GM19372 (cell line): ENCODE results near the gene GNRH2.
"Not testable (repeated sequence)": the region's sequence is repeated elsewhere in the genome, so short reads cannot be mapped to it uniquely, and the experiment has no call there.

ENCODE experiments used
- ATAC-seq: cut with Tn5 transposase; IDR thresholded peaks from one replicate; pipeline ENCODE4 v1.9.1; 2021; ENCODE audit warnings: mild to moderate bottlenecking, low read depth, moderate library complexity; ENCODE audit not compliant: unreplicated experiment

Gene GNRH2

DNA sequence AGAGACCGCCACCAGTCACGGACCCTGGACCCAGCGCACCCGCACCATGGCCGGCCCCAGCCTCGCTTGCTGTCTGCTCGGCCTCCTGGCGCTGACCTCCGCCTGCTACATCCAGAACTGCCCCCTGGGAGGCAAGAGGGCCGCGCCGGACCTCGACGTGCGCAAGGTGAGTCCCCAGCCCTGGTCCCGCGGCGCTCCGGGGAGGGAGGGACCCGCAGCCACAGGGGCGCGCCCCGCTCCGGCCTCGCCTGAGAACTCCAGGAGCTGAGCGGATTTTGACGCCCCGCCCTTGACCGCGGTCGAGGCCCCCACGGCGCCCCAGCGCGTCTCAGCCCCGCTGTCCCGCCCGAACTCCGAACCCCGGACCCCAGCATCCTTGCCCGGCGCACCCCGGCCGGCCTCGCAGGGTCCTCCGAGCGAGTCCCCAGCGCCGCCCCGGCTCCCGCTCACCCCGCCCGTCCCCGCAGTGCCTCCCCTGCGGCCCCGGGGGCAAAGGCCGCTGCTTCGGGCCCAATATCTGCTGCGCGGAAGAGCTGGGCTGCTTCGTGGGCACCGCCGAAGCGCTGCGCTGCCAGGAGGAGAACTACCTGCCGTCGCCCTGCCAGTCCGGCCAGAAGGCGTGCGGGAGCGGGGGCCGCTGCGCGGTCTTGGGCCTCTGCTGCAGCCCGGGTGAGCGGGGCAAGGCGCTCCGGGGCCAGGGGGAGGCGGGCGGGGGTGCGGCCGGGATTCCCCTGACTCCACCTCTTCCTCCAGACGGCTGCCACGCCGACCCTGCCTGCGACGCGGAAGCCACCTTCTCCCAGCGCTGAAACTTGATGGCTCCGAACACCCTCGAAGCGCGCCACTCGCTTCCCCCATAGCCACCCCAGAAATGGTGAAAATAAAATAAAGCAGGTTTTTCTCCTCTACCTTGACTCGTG, 28.4 kb downstream of the GNRH2 start, which contains the start of gene OXT:
TSS of gene OXT (plus strand) at position 11 of the 920 bp plus-strand sequence. CDS start at position 47, 36 bp downstream.
- no peak for ATAC-seq

DNA sequence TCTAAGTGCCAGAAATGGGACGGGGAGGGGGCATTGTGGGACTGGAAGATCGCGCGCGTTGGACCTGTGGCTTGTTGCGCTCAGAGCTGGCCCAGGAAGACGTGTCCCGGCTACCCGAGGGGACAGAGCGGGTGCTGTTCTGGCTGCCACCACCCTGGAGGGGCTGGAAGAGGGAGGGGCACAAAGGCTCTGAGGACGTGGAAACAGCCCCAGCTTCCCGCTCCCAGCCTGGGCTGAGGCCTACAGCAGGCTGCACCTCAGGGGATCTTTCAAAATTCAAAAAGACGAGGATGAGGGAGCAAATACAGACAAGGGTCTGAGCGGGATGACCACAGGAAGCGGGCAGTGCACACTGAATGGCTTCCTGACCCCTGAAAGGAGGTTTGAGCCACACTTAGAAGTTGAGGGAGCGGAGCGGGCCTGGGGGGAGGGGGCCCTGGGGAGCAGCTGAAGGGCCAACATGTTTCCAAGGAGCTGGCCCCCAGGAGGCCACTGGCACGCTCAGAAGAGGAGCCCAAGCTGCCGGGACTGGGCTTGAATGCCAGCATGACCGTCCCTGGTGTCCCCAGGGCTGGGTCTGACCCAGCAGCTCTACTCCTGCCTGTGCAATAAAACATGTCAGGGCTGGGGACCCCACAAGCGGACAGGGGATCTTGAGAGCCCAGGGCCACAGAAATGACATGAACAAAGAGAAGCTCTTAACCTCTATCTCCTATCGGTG, 29.3 kb downstream of the GNRH2 start:
- no peak for ATAC-seq

DNA sequence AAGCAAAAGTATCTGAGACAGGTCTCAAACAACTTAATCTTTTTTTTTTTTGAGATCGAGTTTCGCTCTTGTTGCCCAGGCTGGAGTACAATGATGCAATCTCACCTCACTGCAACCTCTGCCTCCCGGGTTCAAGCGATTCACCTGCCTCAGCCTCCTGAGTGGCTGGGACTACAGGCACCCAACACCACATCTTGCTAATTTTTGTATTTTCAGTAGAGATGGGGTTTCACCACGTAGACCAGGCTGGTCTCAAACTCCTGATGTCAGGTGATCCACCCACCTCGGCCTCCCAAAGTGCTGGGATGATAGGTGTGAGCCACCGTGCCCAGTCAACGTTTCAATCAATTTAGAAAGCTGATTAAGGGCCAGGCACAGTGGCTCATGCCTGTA, 29.8 kb downstream of the GNRH2 start:
- ATAC-seq, result not testable (repeated sequence)

DNA sequence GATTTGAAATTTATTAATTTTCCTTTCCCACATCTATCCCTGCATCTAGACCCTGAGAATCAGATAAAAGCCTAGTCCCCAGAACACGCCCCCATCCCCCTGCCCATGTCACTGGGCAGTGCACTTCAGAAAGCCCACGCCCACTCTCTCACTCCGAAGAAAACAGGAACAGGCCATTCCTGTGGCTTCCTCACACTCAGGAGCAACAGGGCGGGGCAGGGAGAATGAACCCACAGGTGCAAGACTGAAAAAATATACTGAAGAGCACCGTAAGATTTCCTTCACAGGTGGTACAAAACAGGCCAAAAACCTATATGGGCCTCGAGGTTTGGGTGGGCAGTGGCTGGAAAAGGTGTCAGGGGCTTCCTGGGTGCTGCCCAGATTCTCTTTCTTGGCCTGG, 31.4 kb downstream of the GNRH2 start:
- no peak for ATAC-seq

DNA sequence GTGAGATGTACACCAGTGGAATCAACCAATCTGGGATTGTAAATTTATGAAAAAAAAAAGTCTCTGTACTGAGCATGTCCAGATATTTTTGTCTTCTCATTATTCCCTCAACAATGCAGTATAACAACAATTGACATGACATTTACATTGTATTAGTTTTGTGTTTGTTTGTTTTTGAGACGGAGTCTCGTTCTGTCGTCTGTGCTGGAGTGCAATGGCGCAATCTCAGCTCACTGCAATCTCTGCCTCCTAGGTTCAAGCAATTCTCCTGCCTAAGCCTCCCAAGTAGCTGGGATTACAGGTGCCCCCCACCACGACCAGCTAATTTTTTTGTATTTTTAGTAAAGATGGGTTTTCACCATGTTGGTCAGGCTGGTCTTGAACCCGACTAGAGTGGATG, 31.9 kb downstream of the GNRH2 start:
- not testable (repeated sequence) for ATAC-seq

DNA sequence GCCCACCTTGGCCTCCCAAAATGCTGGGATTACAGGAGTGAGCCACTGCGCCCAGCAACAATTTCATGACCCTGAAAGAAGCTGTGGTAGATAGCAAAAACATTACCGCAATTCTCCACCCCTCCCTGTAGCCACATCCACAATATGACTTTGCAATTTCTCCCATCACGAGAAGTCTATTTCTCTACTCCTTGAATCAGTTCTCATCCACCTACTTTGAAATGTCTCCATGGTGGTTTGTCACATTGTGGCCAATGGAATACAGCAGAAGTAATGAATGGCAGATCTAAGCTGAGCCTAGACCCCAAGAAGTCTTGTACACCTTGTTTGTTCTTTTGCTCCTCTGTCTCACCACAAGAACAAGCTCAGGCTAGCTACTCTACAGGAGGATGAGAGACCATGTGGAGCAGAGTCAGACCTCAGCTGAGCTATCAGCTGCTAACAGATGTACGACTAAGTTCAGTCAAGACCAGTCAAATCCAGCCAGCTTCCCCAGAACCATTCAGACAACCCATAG, 34.3 kb downstream of the GNRH2 start:
- no peak for ATAC-seq

DNA sequence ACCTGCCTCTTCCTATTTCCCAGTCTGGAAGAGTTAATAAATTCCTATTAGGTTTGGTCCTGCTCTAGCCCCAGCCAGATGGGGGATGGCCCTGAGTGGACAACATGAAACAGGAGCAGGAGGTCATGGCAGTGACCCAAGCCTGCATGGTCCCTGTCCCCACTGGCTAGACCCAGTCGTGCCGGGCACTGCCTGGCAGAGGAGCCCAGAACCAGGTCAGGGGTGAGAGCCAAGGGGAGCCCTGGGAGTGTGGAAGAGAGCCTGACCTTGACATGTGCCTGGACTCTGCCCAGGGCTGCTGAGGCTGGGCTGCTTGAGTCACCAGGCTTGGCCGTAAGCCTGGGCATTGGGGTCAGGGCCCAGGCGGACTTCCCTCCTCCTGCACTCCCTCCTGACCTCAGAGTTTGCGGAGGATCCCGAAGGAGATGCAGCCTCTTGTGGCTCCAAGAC, 37.5 kb downstream of the GNRH2 start:
- no peak for ATAC-seq

DNA sequence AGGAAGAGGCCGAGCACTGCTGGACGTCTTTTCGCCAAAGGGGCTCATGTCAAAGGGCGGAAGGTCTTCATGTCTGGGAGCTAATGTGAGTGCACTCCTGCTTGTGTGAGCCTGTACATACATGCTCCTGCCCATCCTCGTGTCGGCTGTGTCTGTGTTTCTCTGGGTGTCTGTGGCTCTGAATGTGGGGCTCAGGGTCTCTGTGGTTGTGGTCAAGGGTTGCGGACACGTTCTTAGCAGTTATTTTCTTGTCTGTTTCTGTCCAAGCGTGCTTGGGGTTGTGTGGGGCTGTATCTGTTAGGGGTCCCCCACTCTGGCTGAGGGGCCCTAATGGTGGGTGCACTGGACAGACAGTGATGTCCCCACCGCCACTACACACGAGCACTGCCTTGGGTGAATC, 38.2 kb downstream of the GNRH2 start:
- no peak for ATAC-seq

DNA sequence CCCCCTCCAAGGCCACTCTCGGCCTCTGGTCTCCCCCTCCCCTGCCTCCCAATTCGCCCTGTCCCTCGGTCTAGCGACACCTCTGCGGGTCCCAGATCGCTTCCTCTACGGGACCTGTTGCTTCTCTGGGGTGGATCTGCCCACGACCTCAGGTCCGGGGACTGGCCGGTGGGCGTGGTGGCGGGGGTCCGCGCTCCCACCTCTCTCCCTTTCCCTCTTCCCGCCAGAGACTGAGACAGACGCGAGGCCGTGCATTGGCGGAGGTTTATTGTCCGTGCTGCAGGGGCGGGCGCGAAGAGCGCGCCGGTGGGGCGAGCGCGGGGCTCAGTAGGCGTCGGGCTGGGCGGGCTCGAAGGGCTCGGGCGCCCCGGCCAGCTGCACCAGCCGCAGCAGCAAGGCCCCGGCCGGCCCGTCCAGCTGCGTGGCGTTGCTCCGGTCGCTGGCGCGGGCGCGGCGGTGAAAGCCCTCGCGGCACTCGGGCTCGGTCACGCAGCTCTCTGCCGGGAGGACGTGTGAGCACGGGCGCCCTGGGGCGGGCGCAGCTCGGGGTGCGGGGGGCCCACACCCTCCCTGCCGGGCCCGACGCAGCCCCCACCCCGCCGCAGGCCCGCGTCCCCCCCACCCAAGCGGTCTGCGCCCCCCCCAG, 39.0 kb downstream of the GNRH2 start:
- ATAC-seq, result no peak

DNA sequence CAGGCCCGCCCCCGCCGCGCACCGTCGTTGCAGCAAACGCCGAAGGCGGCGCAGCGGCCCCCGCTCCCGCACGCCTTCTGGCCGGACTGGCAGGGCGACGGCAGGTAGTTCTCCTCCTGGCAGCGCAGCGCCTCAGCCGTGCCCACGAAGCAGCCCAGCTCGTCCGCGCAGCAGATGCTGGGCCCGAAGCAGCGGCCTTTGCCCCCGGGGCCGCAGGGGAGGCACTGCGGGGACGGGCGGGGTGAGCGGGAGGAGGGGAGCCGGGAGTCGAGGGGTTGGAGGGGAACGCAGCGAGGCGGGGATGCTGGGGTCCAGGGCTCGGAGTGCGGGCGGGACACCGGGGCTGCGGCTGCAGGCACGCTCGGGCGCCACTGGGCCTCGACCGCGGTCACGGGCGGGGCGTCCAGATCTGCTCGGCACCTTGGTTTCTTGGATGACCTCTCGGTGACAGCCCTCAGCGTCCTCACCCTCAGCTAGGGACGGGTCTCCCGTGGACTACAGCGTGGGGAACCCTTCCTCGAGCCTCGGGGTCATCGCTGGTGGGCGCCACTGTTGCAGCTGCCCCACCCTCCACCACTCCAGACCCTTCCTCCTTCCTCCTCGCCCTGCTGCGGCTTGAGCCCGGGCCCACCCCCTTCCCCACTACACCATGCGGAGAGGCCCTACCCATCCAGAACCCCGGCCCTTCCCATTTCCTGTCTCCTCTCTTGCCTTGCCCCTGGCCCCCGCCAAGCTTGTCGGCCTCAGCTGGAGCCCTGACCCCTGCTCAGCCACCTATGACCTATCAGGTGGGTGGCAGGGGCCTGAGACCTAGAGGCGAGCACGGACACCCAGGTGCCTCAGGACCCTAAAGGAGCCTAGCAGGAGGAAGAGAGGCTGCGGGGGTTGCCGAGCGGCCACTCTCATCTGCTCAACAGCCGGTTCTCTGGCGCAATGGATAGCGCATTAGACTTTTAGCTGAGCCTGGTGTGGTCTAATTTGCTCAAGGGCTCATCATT, 39.8 kb downstream of the GNRH2 start:
- no peak for ATAC-seq

DNA sequence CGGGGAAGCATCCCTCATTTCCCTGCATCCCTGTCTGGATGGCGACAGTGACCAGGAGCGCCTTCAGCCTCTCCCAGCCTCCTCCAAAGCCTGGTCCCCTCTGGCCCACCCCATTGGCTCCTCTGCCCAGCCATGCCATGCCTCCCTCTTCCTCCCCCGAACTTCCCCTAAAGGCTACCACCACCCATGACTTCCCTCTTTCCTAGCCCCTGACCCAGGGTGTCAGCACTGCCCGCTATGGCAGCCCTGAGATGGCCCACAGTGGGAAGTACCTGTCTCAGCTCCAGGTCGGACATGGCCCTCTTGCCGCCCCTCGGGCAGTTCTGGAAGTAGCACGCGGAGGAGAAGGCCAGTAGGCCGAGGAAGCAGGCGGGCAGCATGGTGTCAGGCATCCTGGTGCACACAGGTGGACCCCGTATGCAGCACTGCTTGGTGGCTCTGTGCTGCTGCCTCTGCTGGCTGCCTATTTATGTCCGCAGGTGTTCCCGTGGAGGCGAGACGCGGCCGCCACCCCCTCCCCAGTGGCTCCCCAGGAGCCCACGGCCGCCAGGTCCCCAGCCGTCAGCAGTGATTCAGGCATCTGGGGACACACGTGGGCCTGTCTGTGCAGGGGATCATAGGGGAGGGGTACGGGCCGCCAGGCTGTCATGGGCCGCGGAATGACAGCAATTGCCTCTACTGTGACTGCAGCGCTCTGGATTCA, 41.0 kb downstream of the GNRH2 start, which contains the start of gene AVP:
TSS of gene AVP (minus strand) at position 442 of the 703 bp plus-strand sequence. CDS start at position 392, 50 bp downstream.
- ATAC-seq, result no peak

DNA sequence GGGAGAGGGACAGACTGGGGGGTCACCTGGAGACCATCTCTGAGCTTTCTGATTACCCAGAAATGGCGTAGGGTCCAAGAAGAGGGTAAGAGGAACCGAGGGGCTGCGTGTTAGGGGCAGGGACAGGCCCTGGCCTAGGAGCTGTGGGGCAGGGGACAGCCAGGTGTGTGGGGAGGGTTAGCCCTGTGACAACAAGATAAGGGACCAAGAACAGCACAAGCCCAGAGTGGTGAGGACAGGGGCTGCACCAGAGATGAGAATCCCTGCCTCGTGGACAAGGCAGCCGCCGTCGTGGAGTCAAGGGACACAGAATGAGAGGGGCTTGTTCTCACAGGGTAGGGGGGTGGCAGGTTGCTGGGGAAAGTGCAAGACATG, 41.6 kb downstream of the GNRH2 start:
- no peak for ATAC-seq

DNA sequence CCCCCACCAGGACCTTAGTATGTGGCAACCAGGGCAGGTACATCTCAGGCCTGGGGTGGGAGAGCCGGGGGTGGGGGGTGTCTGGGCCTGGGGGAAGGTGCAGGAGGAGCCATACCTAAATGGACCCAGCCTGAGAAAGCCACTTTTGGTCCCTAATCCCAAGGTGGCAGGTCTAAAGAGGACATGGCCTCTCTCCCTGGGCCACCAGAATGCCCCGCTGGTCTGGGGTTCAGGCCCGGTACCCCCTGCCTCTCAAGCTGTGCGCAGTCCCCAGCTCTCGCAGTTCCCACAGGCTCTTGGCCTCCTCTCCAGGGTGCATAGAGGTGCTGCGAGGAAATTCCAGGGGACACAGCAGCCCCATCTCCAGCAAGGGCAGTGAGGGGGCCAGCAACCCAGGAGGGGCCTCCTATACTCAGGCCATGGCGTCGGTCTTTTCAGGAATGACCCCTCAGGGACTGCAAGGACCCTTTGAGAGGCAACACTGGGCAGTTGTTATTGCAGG, 42.2 kb downstream of the GNRH2 start:
- ATAC-seq, result no peak

DNA sequence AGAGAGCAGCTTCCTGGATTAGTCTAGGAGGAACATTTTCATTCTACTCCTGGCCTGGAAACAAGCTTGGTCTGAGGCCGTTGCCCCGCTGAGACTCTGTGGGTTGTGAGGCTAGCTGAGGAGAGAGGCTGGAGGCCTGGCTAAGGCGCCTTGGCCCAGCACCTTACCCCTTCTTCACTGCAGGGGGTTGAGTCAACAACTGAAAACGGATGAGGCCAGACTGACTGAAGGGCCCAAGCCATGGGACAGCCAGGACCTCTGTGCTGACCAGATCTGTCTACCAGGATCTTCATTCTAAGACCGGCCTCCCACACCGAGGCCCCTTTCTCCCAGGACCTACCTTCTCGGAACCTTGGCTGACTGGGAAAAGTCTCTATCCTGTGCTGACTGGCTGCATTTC, 44.6 kb downstream of the GNRH2 start:
- ATAC-seq, result no peak

DNA sequence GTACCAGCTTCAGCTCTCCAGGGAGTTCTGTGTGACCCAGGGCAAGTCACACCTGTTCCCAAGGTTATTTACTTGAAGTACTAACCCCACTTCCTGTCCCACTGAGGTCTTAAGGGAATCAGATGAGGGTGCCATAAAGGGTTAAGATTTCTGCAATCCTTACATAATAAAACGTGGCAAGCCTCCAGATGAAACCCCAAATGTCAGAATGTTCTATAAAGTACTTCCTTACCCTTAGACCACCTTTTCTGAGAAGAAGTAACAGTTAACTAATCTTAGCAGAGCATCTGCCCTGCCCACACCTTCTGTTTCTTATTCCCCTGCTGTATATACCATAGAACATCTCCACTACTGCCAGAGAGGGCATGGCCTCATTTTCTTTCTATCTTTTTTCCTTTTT, 47.1 kb downstream of the GNRH2 start:
- ATAC-seq, result no peak

DNA sequence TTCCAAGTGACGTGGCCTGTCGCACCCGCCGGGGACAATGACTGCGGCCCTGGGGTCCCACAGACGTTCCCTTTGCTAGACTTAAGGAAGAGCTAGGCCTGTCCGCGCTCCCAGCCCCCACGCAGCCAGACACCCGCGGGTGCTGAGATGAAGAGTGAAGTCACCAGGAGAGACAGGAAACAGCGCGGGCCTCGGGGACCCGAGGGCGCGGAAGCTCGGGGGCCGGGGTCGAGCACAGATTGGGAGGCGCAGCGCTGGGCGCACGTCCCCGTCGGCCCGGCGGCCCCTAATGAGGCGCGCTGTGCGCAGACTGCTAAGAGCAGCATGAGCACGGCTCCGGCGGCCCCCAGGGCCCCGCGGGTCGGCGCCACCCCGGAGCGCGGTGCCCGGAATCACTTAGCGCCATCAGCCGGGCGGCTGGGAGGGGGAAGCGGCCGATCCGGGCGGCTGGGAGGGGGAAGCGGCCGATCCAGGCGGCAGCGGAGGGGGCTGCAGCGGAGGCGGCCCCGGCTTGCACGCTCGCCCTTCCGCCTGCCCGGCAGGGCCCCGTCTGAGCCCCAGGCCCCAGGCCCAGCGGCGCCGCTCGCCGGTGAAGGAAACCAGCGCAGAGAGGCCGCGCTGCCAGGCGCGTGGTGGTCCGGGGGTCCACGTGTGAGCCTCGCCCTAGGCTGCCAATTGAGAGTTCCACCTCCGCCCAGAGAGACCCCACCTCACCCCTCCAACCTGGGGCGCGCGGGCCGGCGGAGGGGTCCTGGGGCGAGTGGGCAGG, 49.4 kb downstream of the GNRH2 start:
- no peak for ATAC-seq

DNA sequence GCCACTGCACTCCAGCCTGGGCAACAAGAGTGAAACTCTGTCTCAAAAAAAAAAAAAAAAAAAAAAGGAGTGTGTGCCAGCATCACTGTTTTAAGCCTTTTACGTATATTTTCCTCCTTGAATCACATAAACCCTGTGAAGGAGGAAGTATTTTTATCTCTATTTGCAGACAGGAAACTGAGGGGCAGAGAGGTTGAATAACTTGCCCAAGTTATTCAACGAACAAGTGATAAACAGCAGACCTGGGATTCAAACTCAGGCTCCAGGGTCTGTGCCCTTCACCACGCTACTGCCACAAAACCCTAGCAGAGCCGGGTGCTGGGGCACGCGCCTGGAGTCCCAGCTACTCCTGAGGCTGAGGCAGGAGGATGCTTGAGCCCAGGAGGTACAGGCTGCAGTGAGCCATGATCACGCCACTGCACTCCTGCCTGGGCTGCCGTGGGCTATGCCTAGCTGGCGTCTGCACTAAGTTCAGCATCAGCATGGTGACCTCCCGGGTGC, 50.5 kb downstream of the GNRH2 start:
- no peak for ATAC-seq
